Measurements from ENCODE around the gene CCDC146.

CCDC146 gene

GRCh38 chr7:77188731-77189437 is 66.5 kb downstream of the CCDC146 start:
- TF ChIP-seq CTCF (IDR thresholded peaks at IDR 0.05; ENCODE audit: low read depth, low read length) = no peak
- H3K4me3 ChIP-seq (ENCODE audit: low read depth, low read length) = no peak overlapping the region
- DNase-seq (ENCODE audit: low read depth, low spot score) = no peak
- in situ Hi-C loops (cut with HindIII; ENCODE audit: low sequenced_read_pairs) = no loop called here

GRCh38 chr7:77197141-77197540 is 74.7 kb downstream of the CCDC146 start:
- no peak overlapping the region for H3K4me3 ChIP-seq (ENCODE audit: low read depth, low read length)

GRCh38 chr7:77199013-77199966 is 76.9 kb downstream of the CCDC146 start, which contains the start of gene FGL2:
FGL2 (minus strand) TSS chr7:77199819; CDS start chr7:77199793, 26 bp downstream.
- peak; percentile 72 for DNase-seq (ENCODE audit: low read depth, low spot score)
- H3K4me3 ChIP-seq (ENCODE audit: low read depth, low read length) = peak within 1 kb of the TSS; percentile 23
- in situ Hi-C loops (cut with HindIII; ENCODE audit: low sequenced_read_pairs) = no loop called here
- no peak for TF ChIP-seq CTCF (IDR thresholded peaks at IDR 0.05; ENCODE audit: low read depth, low read length)

More at GRCh38 chr7:77197141-77197540, 74.7 kb downstream of the CCDC146 start:
- TF ChIP-seq CTCF (IDR thresholded peaks at IDR 0.05; ENCODE audit: low read depth, low read length) = no peak
- DNase-seq (ENCODE audit: low read depth, low spot score) = no peak
- in situ Hi-C loops (cut with HindIII; ENCODE audit: low sequenced_read_pairs) = no loop called here

GRCh38 chr7:77200542-77200941 is 78.1 kb downstream of the CCDC146 start:
- no peak for DNase-seq (ENCODE audit: low read depth, low spot score)
- in situ Hi-C loops (cut with HindIII; ENCODE audit: low sequenced_read_pairs) = no loop called here
- no peak overlapping the region for H3K4me3 ChIP-seq (ENCODE audit: low read depth, low read length)
- TF ChIP-seq CTCF (IDR thresholded peaks at IDR 0.05; ENCODE audit: low read depth, low read length) = no peak

- DNase-seq (ENCODE audit: low read depth, low spot score) = no peak
- in situ Hi-C loops (cut with HindIII; ENCODE audit: low sequenced_read_pairs) = no loop called here
- TF ChIP-seq CTCF (IDR thresholded peaks at IDR 0.05; ENCODE audit: low read depth, low read length) = no peak
- no peak overlapping the region for H3K4me3 ChIP-seq (ENCODE audit: low read depth, low read length)
Measured at GRCh38 chr7:77202481-77202976, 80.1 kb downstream of the CCDC146 start.

- DNase-seq (ENCODE audit: low read depth, low spot score) = no peak
- H3K4me3 ChIP-seq (ENCODE audit: low read depth, low read length) = no peak overlapping the region
- in situ Hi-C loops (cut with HindIII; ENCODE audit: low sequenced_read_pairs) = no loop called here
- no peak for TF ChIP-seq CTCF (IDR thresholded peaks at IDR 0.05; ENCODE audit: low read depth, low read length)
Measured at GRCh38 chr7:77205706-77206105, 83.3 kb downstream of the CCDC146 start.
